HG03108 (cell line): ENCODE measurements around the gene CD68.
A peak's percentile ranks its signal among the peaks of the same experiment; 100 is the strongest.
"Not testable (repeated sequence)": the region's sequence is repeated elsewhere in the genome, so short reads cannot be mapped to it uniquely, and the experiment has no call there.

Source experiments
- ATAC-seq: cut with Tn5 transposase; IDR thresholded peaks from one replicate; pipeline ENCODE4 v1.9.1; 2021; ENCODE audit warnings: moderate library complexity; ENCODE audit not compliant: unreplicated experiment

The CD68 gene

DNA sequence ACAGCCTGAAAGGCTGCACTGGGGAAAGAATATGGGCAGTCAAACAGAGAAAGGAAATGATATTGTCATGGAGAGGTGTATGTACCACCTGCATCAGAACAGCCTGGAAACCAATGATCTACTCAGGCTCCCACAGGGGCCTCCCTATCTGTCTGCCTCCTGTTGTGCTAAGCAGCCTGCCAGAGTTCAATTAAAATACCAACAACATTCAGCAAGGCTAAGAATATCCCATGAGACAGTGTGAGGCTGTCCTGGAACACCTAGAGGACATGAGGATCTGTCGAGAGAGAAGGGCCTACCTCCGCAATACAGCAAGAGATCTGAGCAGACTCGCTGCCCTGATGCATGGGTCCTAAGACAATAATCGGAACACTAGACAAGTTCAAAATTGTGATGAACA, 26.8 kb downstream of the CD68 start:
- ATAC-seq, result no peak

- ATAC-seq, result no peak
Measured at GRCh38 chr17:7610641-7611040, 31.2 kb downstream of the CD68 start.

GRCh38 chr17:7611635-7612293, 32.3 kb downstream of the CD68 start:
- ATAC-seq, result no peak

- no peak for ATAC-seq
Measured at GRCh38 chr17:7612294-7612640, 32.8 kb downstream of the CD68 start.

DNA sequence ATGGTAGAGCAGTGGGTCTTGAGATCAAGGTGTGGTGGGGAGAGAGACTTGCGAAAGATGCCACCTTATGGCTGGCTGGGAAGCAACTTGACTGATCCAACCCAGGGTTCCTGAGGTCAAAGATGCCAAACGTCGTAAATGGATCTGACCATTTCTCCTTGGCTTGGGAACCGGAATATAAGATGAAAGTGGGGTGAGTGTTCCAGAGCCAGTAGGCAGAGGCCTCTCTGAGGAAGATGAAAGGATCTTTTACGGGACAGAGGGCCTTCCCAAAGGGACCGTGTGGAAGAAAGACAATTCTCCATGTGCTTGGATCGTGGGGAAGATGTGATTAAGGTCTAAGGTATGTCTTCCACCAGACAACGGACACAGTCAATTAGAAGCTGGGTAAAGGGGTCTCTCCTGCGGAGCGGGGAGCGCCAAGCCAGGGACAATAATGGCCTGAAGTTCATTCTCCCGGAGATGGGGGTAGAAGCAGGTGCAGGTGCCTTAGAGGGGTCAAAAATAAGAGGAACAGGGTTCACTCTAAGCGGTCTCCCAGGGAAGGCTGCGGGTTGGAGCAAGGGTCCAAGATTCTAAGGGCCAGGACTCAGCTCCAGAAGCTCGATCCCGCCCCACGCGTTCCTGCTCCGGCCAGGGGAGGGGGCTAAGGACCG, 34.5 kb downstream of the CD68 start:
- ATAC-seq, result no peak

- ATAC-seq, result peak; percentile 85
Measured at GRCh38 chr17:7614425-7615264, 35.2 kb downstream of the CD68 start, which contains the start of gene FXR2. FXR2 (minus strand) TSS chr17:7614897; CDS start chr17:7614532, 365 bp downstream.

DNA sequence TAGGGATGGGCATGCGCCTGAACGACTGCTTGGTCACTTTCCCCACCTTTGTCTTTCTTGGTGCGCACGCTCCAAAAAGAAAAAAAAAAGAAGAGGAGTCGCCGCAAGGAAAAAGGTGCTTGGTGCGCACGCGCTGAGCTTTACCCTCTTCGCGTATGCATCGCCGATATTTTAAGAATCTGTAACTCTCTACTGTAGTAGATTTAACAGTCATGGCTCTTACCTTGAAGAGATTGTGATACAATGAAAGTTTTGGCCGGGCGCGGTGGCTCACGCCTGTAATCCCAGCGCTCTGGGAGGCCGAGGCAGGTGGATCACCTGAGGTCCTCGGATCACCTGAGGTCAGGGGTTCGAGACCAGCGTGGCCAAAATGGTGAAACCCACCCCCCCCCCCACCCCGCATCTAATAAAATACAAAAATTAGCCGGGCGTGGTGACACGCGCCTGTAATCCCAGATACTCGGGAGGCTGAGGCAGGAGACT, 35.9 kb downstream of the CD68 start:
- no peak for ATAC-seq

- ATAC-seq, result no peak
Measured at GRCh38 chr17:7618608-7619007, 39.2 kb downstream of the CD68 start.

DNA sequence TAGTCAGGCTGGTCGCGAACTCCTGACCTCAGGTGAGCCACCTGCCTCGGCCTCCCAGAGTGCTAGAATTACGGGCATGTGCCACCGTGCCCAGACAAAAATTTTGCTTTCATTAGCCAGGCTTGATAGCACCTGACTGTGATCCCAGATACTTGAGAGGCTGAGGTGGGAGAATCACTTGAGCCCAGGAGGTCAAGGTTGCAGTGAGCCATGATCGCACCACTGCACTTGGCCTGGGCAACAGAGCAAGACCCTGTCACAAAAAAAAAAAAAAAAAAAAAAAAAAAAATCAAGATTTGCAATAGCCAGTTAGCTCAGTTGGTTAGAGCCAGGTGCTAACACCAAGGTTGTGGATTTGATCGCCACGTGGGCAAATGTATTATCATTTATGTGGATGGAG, 41.4 kb downstream of the CD68 start:
- no peak for ATAC-seq

DNA sequence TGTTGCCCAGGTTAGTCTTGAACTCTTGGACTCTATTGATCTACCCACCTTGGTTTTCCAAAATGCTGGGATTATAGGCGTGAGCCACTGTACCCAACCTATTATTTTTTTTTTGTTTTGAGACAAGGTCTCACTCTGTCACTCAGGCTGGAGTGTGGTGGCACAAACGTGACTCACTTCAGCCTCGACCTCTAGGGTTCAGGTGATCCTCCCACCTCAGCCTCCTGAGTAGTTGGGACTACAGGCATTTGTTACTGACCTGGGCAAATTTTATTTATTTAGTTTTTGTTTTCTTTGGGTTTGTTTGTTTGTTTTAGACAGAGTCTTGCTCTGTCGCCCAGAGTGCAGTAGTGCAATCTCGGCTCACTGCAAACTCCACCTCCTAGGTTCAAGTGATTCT, 44.2 kb downstream of the CD68 start:
- no peak for ATAC-seq

- not testable (repeated sequence) for ATAC-seq
Measured at GRCh38 chr17:7625749-7626148, 46.3 kb downstream of the CD68 start.

- no peak for ATAC-seq
Measured at GRCh38 chr17:7626307-7626706, 46.9 kb downstream of the CD68 start.

- no peak for ATAC-seq
Measured at GRCh38 chr17:7626956-7627249, 47.5 kb downstream of the CD68 start.

- peak; percentile 73 for ATAC-seq
Measured at GRCh38 chr17:7627250-7628121, 48.0 kb downstream of the CD68 start, which contains the start of gene SAT2. SAT2 (minus strand) TSS chr17:7627821; CDS start chr17:7627635, 186 bp downstream.

DNA sequence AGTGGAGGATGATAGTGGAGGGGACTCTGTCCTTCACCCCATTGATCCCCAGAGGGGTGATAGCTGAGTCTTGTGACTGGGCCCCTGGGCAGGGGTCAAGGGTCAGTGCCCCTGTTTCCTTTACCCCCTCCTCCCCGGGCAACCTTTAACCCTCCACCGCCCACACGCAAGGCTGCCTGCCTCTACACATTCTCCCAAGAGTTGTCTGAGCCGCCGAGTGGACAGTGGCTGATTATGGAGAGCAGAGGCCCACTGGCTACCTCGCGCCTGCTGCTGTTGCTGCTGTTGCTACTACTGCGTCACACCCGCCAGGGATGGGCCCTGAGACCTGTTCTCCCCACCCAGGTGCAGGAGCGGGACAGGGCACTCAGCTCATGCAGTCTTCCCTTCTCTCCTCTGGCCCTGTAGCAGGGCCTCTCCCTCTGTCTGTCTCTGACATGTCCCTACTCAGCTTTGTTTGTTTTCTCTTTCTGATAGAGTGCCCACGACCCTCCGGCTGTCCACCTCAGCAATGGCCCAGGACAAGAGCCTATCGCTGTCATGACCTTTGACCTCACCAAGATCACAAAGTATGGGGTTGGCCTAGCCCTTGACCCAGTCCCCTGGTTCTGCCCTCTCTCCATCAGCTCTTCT, 50.6 kb downstream of the CD68 start, which contains the start of gene SHBG:
TSS of gene SHBG (plus strand) at position 197 of the 633 bp plus-strand sequence. CDS start at position 235, 38 bp downstream.
- no peak for ATAC-seq
